Stimulated activated naive B cell treated with anti-CD40 and anti-IgM and Interleukin-4, amounts not matched to agents 10 μg/mL and 1 μg/mL and 100 μg/mL, for 72 hours (primary cell): ENCODE measurements around the gene MTCH2.
"Not testable (repeated sequence)": the region's sequence is repeated elsewhere in the genome, so short reads cannot be mapped to it uniquely, and the experiment has no call there.

Experiments
- ATAC-seq, 2 donors: fragments of 150-1000 bp; cut with Tn5 transposase; replicated peaks; 2 replicates each; pipeline ENCODE4 v1.10.0; 2021; ENCODE audit warnings: moderate library complexity in 1 of 2
- DNase-seq: peaks from one replicate; pipeline ENCODE4 v3.0.0; 2021
- H3K27ac Mint-ChIP-seq: one replicate; pipeline ENCODE4 v1.8.0; 2022; ENCODE audit warnings: mild to moderate bottlenecking, mixed read lengths
- H3K27me3 Mint-ChIP-seq, 2 donors: one replicate each; pipeline ENCODE4 v1.8.0; 2022; ENCODE audit warnings: mixed read lengths in 2 of 2
- H3K36me3 Mint-ChIP-seq, 2 donors: one replicate each; pipeline ENCODE4 v1.8.0; 2022; ENCODE audit warnings: mixed read lengths in 2 of 2, mild to moderate bottlenecking in 1 of 2
- H3K4me1 Mint-ChIP-seq, 2 donors: one replicate each; pipeline ENCODE4 v1.8.0; 2022; ENCODE audit warnings: mixed read lengths in 2 of 2, mild to moderate bottlenecking in 1 of 2
- H3K4me3 Mint-ChIP-seq, 2 donors: one replicate each; pipeline ENCODE4 v1.8.0; 2022; ENCODE audit warnings: mild to moderate bottlenecking in 2 of 2, mixed read lengths in 2 of 2, moderate library complexity in 1 of 2
- H3K9me3 Mint-ChIP-seq, 2 donors: one replicate each; pipeline ENCODE4 v1.8.0; 2022; ENCODE audit warnings: mixed read lengths in 2 of 2, mild to moderate bottlenecking in 1 of 2

The MTCH2 gene

DNA sequence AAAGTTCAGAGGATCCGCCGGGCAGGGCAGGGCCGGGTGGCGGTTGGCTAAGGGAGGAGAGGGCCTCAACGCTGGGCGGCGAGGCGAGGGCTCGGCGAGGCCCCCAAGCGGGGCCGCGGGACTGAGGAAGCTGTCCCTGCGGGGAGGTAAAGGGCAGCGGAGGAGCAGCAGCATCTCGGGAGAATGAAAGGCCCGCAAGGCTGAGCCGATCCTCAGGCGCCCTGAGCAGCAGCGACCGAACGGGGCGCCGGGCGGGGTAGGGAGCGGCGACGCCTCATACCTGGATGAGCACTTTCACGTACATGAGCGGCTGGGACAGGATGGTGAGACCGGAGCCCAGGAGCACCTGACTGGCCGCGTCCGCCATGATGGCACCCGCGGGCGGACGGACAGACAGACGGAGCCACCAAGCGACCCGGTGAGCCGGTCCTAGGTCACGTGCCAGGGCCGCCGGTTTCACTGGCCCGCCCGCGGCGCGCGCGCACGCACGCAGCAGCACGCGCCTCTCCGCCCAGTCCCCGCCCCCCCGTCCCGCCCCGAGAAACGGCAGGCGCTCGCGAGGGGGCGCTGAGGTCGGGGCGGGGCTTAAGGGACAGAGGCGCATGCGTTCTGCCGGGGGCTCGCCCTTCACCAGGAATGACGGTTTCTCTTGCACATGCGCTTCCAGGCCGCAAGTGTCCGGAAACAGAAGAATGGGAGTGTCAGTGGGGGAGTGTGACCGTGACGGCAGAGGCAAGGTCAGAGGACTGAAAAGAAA is at the start of gene MTCH2:
MTCH2 (minus strand) TSS at position 461 of the 757 bp plus-strand sequence; CDS start at position 367, 94 bp downstream.
- Mint-ChIP-seq H3K36me3 (peaks cover 3 to 10% of the 10 kb centered on the region in 2 donors), H3K4me1 (peaks cover 8 to 15% of the 10 kb centered on the region in 2 donors), H3K27me3 (no peaks in the 10 kb centered on the region), H3K9me3 (no peaks in the 10 kb centered on the region), H3K4me3 (peak within 1 kb of the TSS; percentile 95 to 99), H3K27ac (peak within 1 kb of the TSS; percentile 97)
- DNase-seq = peak; percentile 96
- peak; percentile 90 to 93 for ATAC-seq

DNA sequence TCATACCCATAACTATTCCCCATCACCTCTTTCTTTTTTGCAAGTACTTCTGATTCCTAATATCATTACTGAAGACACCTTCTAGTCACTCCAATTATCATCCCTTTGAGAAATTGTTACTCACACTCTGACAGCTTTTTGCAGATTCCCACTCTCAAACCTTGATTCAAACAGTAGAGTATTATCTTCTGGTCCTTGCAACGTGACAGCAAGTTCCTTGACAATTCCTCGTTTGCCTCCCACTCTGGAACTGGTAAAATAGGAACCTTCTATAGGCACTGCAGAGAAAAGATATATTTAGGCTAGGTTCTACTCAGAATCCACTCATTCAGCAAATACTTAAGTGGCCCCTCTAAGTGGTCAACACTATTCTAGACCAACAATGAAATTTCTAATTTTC is 49.6 kb upstream of the MTCH2 start:
- Mint-ChIP-seq H3K27me3 (no peaks in the 10 kb centered on the region), H3K4me3 (no peak overlapping the region), H3K27ac (no peak overlapping the region), H3K36me3 (peaks cover 0 to 5% of the 10 kb centered on the region in 2 donors), H3K9me3 (peaks cover 0 to 2% of the 10 kb centered on the region in 2 donors), H3K4me1 (no peaks in the 10 kb centered on the region)
- ATAC-seq (no peak), DNase-seq (no peak)

DNA sequence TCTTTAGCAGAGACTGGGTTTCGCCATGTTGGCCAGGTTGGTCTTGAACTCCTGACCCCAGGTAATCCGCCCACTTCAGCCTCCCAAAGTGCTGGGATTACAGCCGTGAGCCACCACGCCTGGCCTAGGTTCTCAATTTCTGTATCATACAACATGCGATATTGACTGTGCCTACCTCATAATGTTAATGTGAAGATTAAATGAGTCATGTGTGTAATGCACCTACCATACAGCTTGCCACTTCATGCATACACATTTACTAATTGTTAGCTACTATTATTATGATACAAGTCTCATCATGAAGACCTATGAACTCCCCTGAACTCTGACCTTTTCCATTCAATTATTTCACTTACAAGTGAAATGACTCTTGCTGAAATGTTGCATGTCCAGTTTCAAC is 47.1 kb upstream of the MTCH2 start:
- DNase-seq = no peak

DNA sequence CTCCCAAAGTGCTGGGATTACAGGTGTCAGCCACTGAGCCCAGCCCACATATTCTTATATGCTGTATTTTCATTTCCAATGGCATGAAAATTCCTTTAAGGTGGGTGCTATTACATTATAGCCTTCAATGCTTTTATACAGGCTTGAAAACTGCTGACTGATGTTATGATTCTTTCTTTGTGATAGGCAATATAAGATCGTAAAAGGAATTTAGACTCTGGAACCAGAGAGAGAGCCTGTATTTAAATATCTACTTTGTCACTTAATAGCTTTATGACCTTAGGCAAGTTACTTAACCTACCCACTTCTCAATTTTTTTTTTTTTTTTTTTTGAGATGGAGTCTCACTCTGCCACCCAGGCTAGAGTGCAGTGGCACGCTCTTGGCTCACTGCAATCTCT is 46.6 kb upstream of the MTCH2 start:
- Mint-ChIP-seq H3K4me1 (no peaks in the 10 kb centered on the region), H3K27ac (no peak overlapping the region), H3K4me3 (no peak overlapping the region), H3K36me3 (peaks cover 0 to 5% of the 10 kb centered on the region in 2 donors), H3K27me3 (no peaks in the 10 kb centered on the region), H3K9me3 (peaks cover 0 to 2% of the 10 kb centered on the region in 2 donors)
- ATAC-seq (no peak), DNase-seq (no peak)

More for the DNA sequence above, 47.1 kb upstream of the MTCH2 start:
- Mint-ChIP-seq H3K27me3 (no peaks in the 10 kb centered on the region), H3K4me3 (no peak overlapping the region), H3K27ac (no peak overlapping the region), H3K9me3 (peaks cover 0 to 2% of the 10 kb centered on the region in 2 donors), H3K4me1 (no peaks in the 10 kb centered on the region), H3K36me3 (peaks cover 0 to 5% of the 10 kb centered on the region in 2 donors)
- no peak for ATAC-seq

DNA sequence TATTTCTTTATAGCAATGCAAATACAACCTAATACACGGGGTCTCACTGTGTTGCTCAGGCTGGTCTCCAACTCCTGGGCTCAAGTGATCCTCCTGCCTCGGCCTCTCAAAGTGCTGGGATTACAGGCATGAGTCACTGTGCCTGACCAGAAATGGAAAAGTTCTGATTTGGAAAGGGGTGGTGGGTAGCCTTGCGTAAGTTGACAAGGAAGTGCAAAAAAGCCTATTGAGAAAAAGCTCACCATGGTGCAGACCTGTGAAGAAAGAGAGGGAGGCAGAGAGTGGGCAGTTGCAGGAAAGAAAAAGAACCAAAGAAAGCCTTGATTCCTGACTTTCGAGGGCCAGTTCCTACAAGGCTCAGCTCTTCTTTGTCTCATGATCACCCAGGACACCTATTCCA is 45.8 kb upstream of the MTCH2 start:
- no peak overlapping the region for H3K27ac Mint-ChIP-seq
- H3K27me3 Mint-ChIP-seq = no peaks in the 10 kb centered on the region
- DNase-seq = no peak
- H3K4me1 Mint-ChIP-seq = peaks cover 0 to 4% of the 10 kb centered on the region in 2 donors
- ATAC-seq = no peak
- H3K4me3 Mint-ChIP-seq = no peak overlapping the region
- peaks cover 0 to 2% of the 10 kb centered on the region in 2 donors for H3K9me3 Mint-ChIP-seq
- peaks cover 0 to 5% of the 10 kb centered on the region in 2 donors for H3K36me3 Mint-ChIP-seq

DNA sequence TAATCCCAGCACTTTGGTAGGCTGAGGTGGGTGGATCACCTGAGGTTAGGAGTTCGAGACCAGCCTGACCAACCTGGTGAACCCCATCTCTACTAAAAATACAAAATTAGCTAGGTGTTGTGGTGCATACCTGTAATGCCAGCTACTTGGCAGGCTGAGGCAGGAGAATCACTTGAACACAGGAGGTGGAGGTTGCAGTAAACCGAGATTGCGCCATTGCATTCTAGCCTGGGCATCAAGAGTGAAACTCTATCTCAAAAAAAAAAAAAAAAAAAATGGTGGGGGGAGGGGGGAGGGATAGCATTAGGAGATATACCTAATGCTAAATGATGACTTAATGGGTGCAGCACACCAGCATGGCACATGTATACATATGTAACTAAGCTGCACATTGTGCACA is 44.3 kb upstream of the MTCH2 start:
- not testable (repeated sequence) for H3K27ac Mint-ChIP-seq, DNase-seq, H3K27me3 Mint-ChIP-seq, H3K4me3 Mint-ChIP-seq, ATAC-seq, H3K36me3 Mint-ChIP-seq, H3K9me3 Mint-ChIP-seq
- H3K4me1 Mint-ChIP-seq = peaks cover 7 to 13% of the 10 kb centered on the region in 2 donors

DNA sequence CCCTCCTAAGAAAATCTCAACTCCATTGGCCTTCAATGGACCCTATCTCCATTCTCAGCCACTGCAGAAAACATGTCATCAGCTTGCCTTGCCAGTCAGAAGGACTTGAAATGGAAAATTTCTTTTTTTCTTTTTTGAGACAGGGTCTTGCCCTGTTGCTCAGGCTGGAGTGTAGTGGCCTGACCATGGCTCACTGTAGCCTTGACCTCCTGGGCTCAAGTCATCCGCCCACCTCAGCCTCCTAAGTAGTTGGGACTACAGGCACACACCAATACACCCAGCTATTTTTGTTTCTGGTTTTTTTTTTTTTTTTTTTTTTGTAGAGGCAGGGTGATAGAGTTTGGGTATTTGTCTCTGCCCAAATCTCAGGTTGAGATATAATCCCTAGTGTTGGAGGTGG is 43.8 kb upstream of the MTCH2 start:
- Mint-ChIP-seq H3K36me3 (peaks cover 0 to 5% of the 10 kb centered on the region in 2 donors), H3K4me3 (no peak overlapping the region), H3K27me3 (no peaks in the 10 kb centered on the region), H3K27ac (no peak overlapping the region), H3K4me1 (peaks cover 7 to 13% of the 10 kb centered on the region in 2 donors), H3K9me3 (peaks cover 0 to 2% of the 10 kb centered on the region in 2 donors)
- DNase-seq (no peak), ATAC-seq (no peak)

DNA sequence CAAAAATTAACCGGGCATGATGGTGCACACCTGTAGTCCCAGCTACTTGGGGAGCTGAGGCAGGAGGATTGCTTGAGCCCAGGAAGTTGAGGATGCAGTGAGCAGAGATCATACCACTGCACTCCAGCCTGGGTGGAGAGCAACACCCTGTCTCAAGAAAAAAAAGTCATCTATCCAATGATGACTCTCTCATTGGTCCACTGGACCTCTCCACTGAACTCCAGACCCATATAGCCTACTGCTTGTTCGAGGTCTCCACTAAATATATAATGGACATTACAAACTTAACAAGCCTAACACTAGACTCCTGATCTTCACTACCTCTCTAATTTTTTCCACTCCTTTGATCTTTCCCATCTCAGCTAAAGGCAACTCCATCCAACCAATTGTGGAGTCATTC is 33.5 kb upstream of the MTCH2 start:
- no peak overlapping the region for H3K27ac Mint-ChIP-seq
- no peaks in the 10 kb centered on the region for H3K27me3 Mint-ChIP-seq
- H3K4me3 Mint-ChIP-seq = no peak overlapping the region
- ATAC-seq = no peak
- DNase-seq = no peak
- no peaks in the 10 kb centered on the region for H3K9me3 Mint-ChIP-seq
- H3K36me3 Mint-ChIP-seq = peaks cover 0 to 2% of the 10 kb centered on the region in 2 donors
- peaks cover 0 to 5% of the 10 kb centered on the region in 2 donors for H3K4me1 Mint-ChIP-seq

DNA sequence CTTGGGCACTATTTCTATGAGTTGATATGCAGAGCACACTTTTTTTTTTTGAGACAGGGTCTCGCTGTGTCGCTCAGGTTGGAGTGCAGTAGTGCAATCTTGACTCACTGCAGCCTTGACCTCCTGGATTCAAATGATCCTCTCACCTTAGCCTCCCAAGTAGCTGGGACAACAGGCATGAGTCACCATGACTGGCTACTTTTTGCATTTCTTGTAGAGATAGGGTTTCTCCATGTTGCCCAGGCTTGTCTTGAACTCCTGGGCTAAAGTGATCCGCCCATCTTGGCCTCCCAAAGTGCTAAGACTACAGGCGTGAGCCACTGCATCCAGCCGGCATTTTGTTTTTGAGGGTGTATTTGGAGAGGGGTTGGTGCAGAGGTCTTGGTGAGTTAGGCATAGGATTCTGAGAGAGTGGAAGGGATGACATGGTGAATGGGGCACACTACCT is 29.9 kb upstream of the MTCH2 start:
- Mint-ChIP-seq H3K27ac (peak overlapping the region; percentile 75), H3K9me3 (no peaks in the 10 kb centered on the region), H3K36me3 (peaks cover 0 to 2% of the 10 kb centered on the region in 2 donors), H3K4me3 (no peak overlapping the region), H3K27me3 (no peaks in the 10 kb centered on the region), H3K4me1 (peaks cover 0 to 5% of the 10 kb centered on the region in 2 donors)
- no peak for DNase-seq
- ATAC-seq = no peak

DNA sequence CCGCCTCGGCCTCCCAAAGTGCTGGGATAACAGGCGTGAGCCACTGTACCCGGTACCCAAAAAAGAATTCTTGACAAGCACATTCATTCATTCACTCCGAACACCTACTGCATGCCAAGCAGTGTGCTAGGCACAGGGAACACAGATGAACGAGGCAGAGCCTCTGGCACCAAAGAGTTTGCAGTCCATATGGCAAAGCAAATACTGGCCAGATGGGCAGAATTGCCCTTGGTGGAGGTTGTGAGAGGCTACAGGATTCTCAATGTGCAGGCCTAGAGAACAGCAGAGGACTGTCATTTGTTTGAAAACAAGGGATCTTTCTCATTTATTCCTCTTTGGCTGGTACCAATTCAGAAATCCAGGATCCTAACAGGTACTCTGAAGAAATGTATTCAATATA is 27.5 kb upstream of the MTCH2 start:
- no peak for ATAC-seq
- Mint-ChIP-seq H3K27me3 (no peaks in the 10 kb centered on the region), H3K27ac (no peak overlapping the region), H3K36me3 (peaks cover 0 to 2% of the 10 kb centered on the region in 2 donors), H3K4me3 (no peak overlapping the region), H3K9me3 (no peaks in the 10 kb centered on the region), H3K4me1 (peaks cover 0 to 5% of the 10 kb centered on the region in 2 donors)
- no peak for DNase-seq

DNA sequence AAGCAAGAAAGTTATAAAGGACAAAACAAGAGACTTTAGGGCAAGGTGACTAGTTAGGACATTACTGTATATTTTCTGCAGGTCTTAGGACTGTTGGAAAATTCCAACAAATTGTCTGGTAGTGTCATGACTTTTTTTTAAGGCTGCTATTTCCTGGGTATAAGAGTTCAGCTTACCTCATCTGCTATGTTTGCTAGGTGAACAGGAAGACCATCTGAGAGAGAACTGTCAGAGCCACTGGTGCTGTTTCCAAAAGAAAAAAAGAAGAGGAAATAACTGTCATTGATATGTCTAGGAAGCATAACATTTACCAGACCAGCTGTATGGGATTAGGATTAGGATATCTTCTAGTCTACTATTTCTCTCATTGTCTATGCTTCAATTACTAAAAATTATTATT is 26.3 kb upstream of the MTCH2 start:
- peaks cover 0 to 2% of the 10 kb centered on the region in 2 donors for H3K36me3 Mint-ChIP-seq
- DNase-seq (no peak), ATAC-seq (no peak)
- H3K9me3 Mint-ChIP-seq = no peaks in the 10 kb centered on the region
- peaks cover 0 to 5% of the 10 kb centered on the region in 2 donors for H3K4me1 Mint-ChIP-seq
- H3K27ac Mint-ChIP-seq = no peak overlapping the region
- H3K4me3 Mint-ChIP-seq = no peak overlapping the region
- no peaks in the 10 kb centered on the region for H3K27me3 Mint-ChIP-seq

DNA sequence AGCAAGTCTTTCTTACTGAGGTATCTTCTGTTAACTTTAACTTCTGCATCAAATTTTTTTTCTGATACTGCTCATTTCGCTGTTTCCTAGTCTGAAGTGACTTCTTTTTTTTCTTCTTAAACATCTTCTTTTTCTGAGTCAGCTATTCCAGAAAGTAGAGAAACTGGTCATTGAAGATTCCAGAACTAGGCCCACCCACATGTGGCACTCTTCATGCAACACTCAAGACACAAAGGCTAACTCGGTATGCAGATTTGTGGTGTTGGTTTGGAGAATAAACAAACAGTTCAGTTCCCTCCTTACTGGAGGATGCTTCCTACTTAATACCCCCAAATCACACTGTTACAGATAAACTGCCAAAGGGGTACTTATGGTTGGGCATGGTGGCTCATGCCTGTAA is 25.2 kb upstream of the MTCH2 start:
- H3K27ac Mint-ChIP-seq = no peak overlapping the region
- no peaks in the 10 kb centered on the region for H3K9me3 Mint-ChIP-seq
- H3K27me3 Mint-ChIP-seq = no peaks in the 10 kb centered on the region
- H3K36me3 Mint-ChIP-seq = peaks cover 0 to 2% of the 10 kb centered on the region in 2 donors
- H3K4me3 Mint-ChIP-seq = no peak overlapping the region
- peaks cover 2 to 9% of the 10 kb centered on the region in 2 donors for H3K4me1 Mint-ChIP-seq
- ATAC-seq (no peak), DNase-seq (no peak)

DNA sequence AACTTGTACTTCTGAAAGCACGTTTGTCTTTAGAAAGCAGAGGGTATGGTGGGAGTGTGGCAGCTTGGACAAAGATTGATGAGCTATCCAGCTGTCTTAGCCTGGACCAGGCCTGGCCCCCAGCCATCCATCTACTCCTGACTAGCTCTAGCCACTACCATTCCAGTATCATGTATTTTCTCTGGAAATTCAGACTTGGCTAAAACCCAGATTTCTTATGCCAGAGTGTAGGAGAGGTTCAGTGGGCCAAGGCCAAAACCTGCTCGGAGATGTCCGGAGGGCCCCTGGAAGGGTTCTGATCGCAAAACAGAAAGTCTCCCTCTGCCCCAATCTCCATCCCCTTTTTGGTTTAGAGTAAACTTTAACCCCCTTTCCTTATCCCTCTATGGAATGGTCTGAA is 24.8 kb upstream of the MTCH2 start:
- Mint-ChIP-seq H3K9me3 (no peaks in the 10 kb centered on the region), H3K27me3 (no peaks in the 10 kb centered on the region), H3K27ac (no peak overlapping the region), H3K36me3 (no peaks in the 10 kb centered on the region), H3K4me3 (no peak overlapping the region), H3K4me1 (peaks cover 2 to 5% of the 10 kb centered on the region in 2 donors)
- ATAC-seq (no peak), DNase-seq (no peak)

DNA sequence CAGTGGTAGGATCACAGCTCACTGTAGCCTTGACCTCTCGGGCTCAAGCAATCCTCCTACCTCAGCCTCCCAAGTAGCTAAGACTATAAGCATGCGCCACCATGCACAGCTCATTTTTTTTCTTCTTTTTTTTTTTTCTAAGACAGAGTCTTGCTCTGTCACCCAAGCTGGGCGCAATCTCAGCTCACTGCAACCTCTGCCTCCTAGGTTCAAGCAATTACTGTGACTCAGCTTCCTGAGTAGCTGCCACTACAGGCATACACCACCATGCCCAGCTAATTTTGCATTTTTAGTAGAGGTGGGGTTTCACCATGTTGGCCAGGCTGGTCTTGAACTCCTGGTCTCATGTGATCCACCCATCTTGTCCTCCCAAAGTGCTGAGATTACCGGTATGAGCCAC is 22.6 kb upstream of the MTCH2 start:
- H3K36me3 Mint-ChIP-seq, DNase-seq, H3K27ac Mint-ChIP-seq, H3K4me1 Mint-ChIP-seq, H3K27me3 Mint-ChIP-seq, H3K4me3 Mint-ChIP-seq, H3K9me3 Mint-ChIP-seq: not testable (repeated sequence)
- peak; percentile 33 to 38 for ATAC-seq

DNA sequence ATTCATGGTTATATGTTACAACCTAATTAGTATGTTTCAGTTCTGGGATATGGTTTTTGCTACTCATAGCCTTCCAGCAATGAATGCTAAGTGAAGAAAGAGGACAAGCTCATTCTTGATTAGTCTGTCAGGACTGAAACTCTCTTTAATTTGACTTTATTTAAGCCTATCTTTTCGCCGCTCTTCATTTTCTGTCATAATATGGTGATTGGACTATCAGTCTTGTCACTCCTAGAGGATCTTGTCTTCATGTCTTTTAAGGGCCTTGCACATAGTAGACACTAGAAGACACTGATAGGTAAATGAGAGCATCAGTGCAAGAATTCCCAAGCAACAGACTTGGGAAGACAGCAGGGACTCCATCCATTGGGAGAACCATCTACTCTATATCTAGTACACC is 18.9 kb upstream of the MTCH2 start:
- DNase-seq (no peak), ATAC-seq (no peak)
- Mint-ChIP-seq H3K27ac (no peak overlapping the region), H3K27me3 (no peaks in the 10 kb centered on the region), H3K4me3 (no peak overlapping the region), H3K36me3 (no peaks in the 10 kb centered on the region), H3K9me3 (no peaks in the 10 kb centered on the region), H3K4me1 (peaks cover 2 to 5% of the 10 kb centered on the region in 2 donors)
